Spleen (tissue), 11 donors: ENCODE measurements around the gene KLF6. TPM values are rescaled to one million over a fixed set of nuclear protein-coding genes. Genes with fewer than 3 reads are reported as not detected.

Experiments used
- DNase-seq: peaks from one replicate; pipeline ENCODE4 v3.0.0-alpha.2; 2020
- H3K27ac ChIP-seq, 8 donors: fragments of 200-600 bp; sonication (generic) in 7 of 8; 1 replicate in 4 of 8; 2 replicates in 4 of 8; pipeline versions ENCODE4 v1.5.0 to v1.8.0; 2016 to 2021; ENCODE audit warnings: inconsistent platforms in 4 of 8, mild to moderate bottlenecking in 4 of 8, moderate library complexity in 1 of 8
- H3K27me3 ChIP-seq, 7 donors: fragments of 200-600 bp; sonication (generic) in 6 of 7; replicated peaks in 1 of 7; 1 replicate in 4 of 7; 2 replicates in 3 of 7; pipeline versions ENCODE4 v1.5.0 to v1.8.0; 2016 to 2021; ENCODE audit warnings: inconsistent platforms in 3 of 7, mild to moderate bottlenecking in 1 of 7
- H3K36me3 ChIP-seq, 6 donors: fragments of 200-600 bp; sonication (generic) in 5 of 6; 1 replicate in 4 of 6; 2 replicates in 2 of 6; pipeline versions ENCODE4 v1.5.0 to v1.8.0; 2016 to 2021; ENCODE audit warnings: inconsistent platforms in 2 of 6
- H3K4me1 ChIP-seq, 6 donors: fragments of 200-600 bp; sonication (generic) in 5 of 6; 1 replicate in 3 of 6; 2 replicates in 3 of 6; pipeline versions ENCODE4 v1.5.0 to v1.8.0; 2016 to 2021; ENCODE audit warnings: inconsistent platforms in 3 of 6
- H3K4me3 ChIP-seq, 8 donors: fragments of 200-600 bp; sonication (generic) in 7 of 8; 1 replicate in 4 of 8; 2 replicates in 4 of 8; pipeline versions ENCODE4 v1.5.0 to v1.8.0; 2016 to 2021; ENCODE audit warnings: inconsistent platforms in 4 of 8, mild to moderate bottlenecking in 4 of 8, moderate library complexity in 2 of 8
- H3K9me3 ChIP-seq, 8 donors: fragments of 200-600 bp; sonication (generic) in 7 of 8; 1 replicate in 4 of 8; 2 replicates in 4 of 8; pipeline versions ENCODE4 v1.5.0 to v1.8.0; 2016 to 2021; ENCODE audit warnings: inconsistent platforms in 4 of 8
- POLR2A ChIP-seq, 3 donors: fragments of 450-650 bp; IDR thresholded peaks; one replicate each; pipeline ENCODE4 v1.5.1; 2017; ENCODE audit warnings: antibody characterized with exemption in 3 of 3, mild to moderate bottlenecking in 1 of 3
- POLR2AphosphoS5 ChIP-seq, 3 donors: sonication (generic); formaldehyde crosslinking; IDR thresholded peaks; one replicate each; pipeline ENCODE4 v1.5.1; 2017; ENCODE audit warnings: antibody characterized with exemption in 3 of 3
- WGBS, 5 donors: extraction: QIAGEN DNeasy Blood & Tissue Kit in 3 of 5; methylation state at CpG; one replicate each; pipeline versions ENCODE4 v1.1.5 to v1.1.7; 2013 to 2018; 5-methylcytosine and 5-hydroxymethylcytosine counted together
- intact Hi-C: fragments of 100-400 bp; cut with DNase I; formaldehyde crosslinking; loops from one replicate; pipeline ENCODE4 v1.15.0; 2023; ENCODE audit warnings: low total_unique reads
- polyA plus RNA-seq, 3 donors: library from polyadenylated mRNA; stranded (reverse); fragments of 200-250 nt; gene quantifications; one replicate each; pipeline ENCODE4 v1.2.1, GENCODE V29; 2013
- total RNA-seq, 7 donors: library from RNA; depleted of rRNA in 3 of 7; stranded (reverse); fragments of >200 nt in 3 of 7; fragmentation: NEBNext Ultra II Directional in 4 of 7; extraction: Animal tissue kit (Norgen Biotek cat#: 25700) in 4 of 7; gene quantifications; one replicate each; pipeline versions ENCODE4 v1.1.0 to v1.2.1, GENCODE V29; 2016 to 2021
- TF ChIP-seq, protein P1 (sequence below), 11 experiments: fragments of 200-600 bp in 7 of 11; fragments of 450-650 bp in 4 of 11; sonication (generic) in 4 of 11; IDR thresholded peaks in 8 of 11; conservative IDR thresholded peaks in 3 of 11; 1 replicate in 7 of 11; 2 replicates in 4 of 11; pipeline versions ENCODE4 v1.4.0 to v1.8.0; 2016 to 2021; ENCODE audit warnings: antibody characterized with exemption in 11 of 11, inconsistent platforms in 4 of 11, mild to moderate bottlenecking in 1 of 11
- donor health status: healthy with polysubstance abuse.
- donor health status: DM: no; HTN: no; CAD: no; lungs with moderate emphysema.
- donor health status: DM: no; HTN: no; CAD: no.
- donor health status: Bipolar disorder and iron deficiency.
- donor health status: healthy.
- donor health status: DM: no; HTN: no; CAD: no.
- donor health status: DM: yes; HTN: yes; CAD: no.

The KLF6 gene
- total and polyA plus RNA-seq, 10 donors = 18.8 to 211 (median 92.2) TPM

DNA sequence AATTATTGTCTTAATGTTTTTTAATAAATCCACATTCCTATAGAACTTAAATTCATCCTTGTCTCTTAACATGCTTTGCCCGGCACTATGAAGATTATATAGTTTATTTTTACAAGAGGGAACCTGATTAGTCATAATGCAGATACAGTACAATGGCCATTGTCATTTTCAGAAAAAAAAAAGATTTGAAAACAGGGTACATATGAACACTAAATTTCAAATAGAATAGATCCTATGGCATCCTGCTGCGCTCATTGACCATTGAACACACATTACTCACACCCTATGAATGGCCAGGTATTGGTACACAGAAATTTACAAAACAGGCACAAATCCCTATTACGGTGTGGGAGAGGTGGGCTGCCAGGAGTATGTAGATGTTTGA is 2.0 kb upstream of the KLF6 start:
- H3K27me3 ChIP-seq = no peaks in the 10 kb centered on the region
- TF ChIP-seq POLR2AphosphoS5 (IDR thresholded peaks at IDR 0.05) (no peak), POLR2A (IDR thresholded peaks at IDR 0.05) (no peak)
- TF ChIP-seq, protein P1, sequence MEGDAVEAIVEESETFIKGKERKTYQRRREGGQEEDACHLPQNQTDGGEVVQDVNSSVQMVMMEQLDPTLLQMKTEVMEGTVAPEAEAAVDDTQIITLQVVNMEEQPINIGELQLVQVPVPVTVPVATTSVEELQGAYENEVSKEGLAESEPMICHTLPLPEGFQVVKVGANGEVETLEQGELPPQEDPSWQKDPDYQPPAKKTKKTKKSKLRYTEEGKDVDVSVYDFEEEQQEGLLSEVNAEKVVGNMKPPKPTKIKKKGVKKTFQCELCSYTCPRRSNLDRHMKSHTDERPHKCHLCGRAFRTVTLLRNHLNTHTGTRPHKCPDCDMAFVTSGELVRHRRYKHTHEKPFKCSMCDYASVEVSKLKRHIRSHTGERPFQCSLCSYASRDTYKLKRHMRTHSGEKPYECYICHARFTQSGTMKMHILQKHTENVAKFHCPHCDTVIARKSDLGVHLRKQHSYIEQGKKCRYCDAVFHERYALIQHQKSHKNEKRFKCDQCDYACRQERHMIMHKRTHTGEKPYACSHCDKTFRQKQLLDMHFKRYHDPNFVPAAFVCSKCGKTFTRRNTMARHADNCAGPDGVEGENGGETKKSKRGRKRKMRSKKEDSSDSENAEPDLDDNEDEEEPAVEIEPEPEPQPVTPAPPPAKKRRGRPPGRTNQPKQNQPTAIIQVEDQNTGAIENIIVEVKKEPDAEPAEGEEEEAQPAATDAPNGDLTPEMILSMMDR (IDR thresholded peaks at IDR 0.05 in 8 of 11, conservative IDR thresholded peaks at IDR 0.05 in 3 of 11) = no peak
- 93 to 98% (median 95%) methylated on average over 3 of the region's 3 CpGs for WGBS, 5 donors
- no peak for DNase-seq
- intact Hi-C loops = loop anchor here (10.0 kb wide), 1 partner anchor 302 kb away; no protein-coding TSS in a partner anchor
- H3K36me3 ChIP-seq = peaks cover 0 to 1% (median 0%) of the 10 kb centered on the region in 6 donors
- peaks cover 0 to 20% (median 12%) of the 10 kb centered on the region in 6 donors for H3K4me1 ChIP-seq
- H3K9me3 ChIP-seq = peaks cover 0 to 16% (median 10%) of the 10 kb centered on the region in 8 donors
- peak overlapping the region in 5 of 8 donors; percentile 99 to 100 (median 100) for H3K27ac ChIP-seq
- no peak overlapping the region for H3K4me3 ChIP-seq

- peak; percentile 80 for DNase-seq
- Histone ChIP-seq H3K27me3 (no peaks in the 10 kb centered on the region), H3K4me1 (peaks cover 4 to 25% (median 18%) of the 10 kb centered on the region in 6 donors), H3K27ac (peak overlapping the region; percentile 99 to 100 (median 100)), H3K4me3 (peak overlapping the region in 6 of 8 donors; percentile 19 to 93 (median 76)), H3K9me3 (peaks cover 0 to 16% (median 10%) of the 10 kb centered on the region in 8 donors), H3K36me3 (peaks cover 0 to 7% (median 4%) of the 10 kb centered on the region in 6 donors)
- intact Hi-C loops = loop anchor here (10.0 kb wide), 1 partner anchor 302 kb away; no protein-coding TSS in a partner anchor
- TF ChIP-seq POLR2AphosphoS5 (IDR thresholded peaks at IDR 0.05) = peak; percentile 13 to 46 (median 29)
- TF ChIP-seq POLR2A (IDR thresholded peaks at IDR 0.05) = no peak
- TF ChIP-seq, protein P1 (IDR thresholded peaks at IDR 0.05 in 8 of 11, conservative IDR thresholded peaks at IDR 0.05 in 3 of 11) = no peak
- 77 to 90% (median 83%) methylated on average over 16 to 18 of the region's 18 CpGs for WGBS, 5 donors
Measured at GRCh38 chr10:3786295-3787015, 1.4 kb upstream of the KLF6 start.

- H3K4me1 ChIP-seq = peaks cover 9 to 31% (median 24%) of the 10 kb centered on the region in 6 donors
- WGBS, 5 donors = 1 to 2% (median 2%) methylated on average over 18 of the region's 18 CpGs
- intact Hi-C loops = loop anchor here (10.0 kb wide), 1 partner anchor 301 kb away; no protein-coding TSS in a partner anchor
- H3K9me3 ChIP-seq = peaks cover 0 to 16% (median 10%) of the 10 kb centered on the region in 8 donors
- H3K27me3 ChIP-seq = no peaks in the 10 kb centered on the region
- peaks cover 0 to 13% (median 10%) of the 10 kb centered on the region in 6 donors for H3K36me3 ChIP-seq
- H3K4me3 ChIP-seq = peak overlapping the region; percentile 19 to 93 (median 74)
- H3K27ac ChIP-seq = peak overlapping the region; percentile 99 to 100 (median 100)
- no peak for DNase-seq
- TF ChIP-seq POLR2AphosphoS5 (IDR thresholded peaks at IDR 0.05) = no peak
Measured at GRCh38 chr10:3785851-3786271, 852 bp upstream of the KLF6 start.

- Histone ChIP-seq H3K36me3 (peaks cover 0 to 18% (median 15%) of the 10 kb centered on the region in 6 donors), H3K4me1 (peaks cover 15 to 36% (median 29%) of the 10 kb centered on the region in 6 donors), H3K27me3 (no peaks in the 10 kb centered on the region), H3K4me3 (peak overlapping the region; percentile 54 to 93 (median 74)), H3K9me3 (peaks cover 0 to 15% (median 10%) of the 10 kb centered on the region in 8 donors), H3K27ac (peak overlapping the region; percentile 99 to 100 (median 100))
- WGBS, 5 donors = 0 to 2% (median 1%) methylated on average over 13 to 76 of the region's 76 CpGs
- TF ChIP-seq POLR2A (IDR thresholded peaks at IDR 0.05) (peak; percentile 99 to 100 (median 100)), POLR2AphosphoS5 (IDR thresholded peaks at IDR 0.05) (peak; percentile 100)
- TF ChIP-seq, protein P1 (IDR thresholded peaks at IDR 0.05 in 8 of 11, conservative IDR thresholded peaks at IDR 0.05 in 3 of 11) = peak in 2 of 11 experiments; percentile 14 to 27
- intact Hi-C loops = loop anchor here (10.0 kb wide), 1 partner anchor 301 kb away; no protein-coding TSS in a partner anchor
- peak; percentile 98 for DNase-seq
Measured at GRCh38 chr10:3785251-3785850, 342 bp upstream of the KLF6 start.
